Measurements from ENCODE around the gene PFKFB1.

- no peak for TF ChIP-seq CTCF (conservative IDR thresholded peaks at IDR 0.05; ENCODE audit: low read depth, low read length)
- TF ChIP-seq EZH2 (IDR thresholded peaks at IDR 0.05; ENCODE audit: borderline replicate concordance, low read depth, low read length, poor library complexity, severe bottlenecking) = no peak
These were observed 32.9 kb upstream of the PFKFB1 start for GRCh38 chrX:55026840-55027239.
